Fibroblast of gingiva (primary cell): ENCODE results near the gene NLRP10.
"Not testable (repeated sequence)": the region's sequence is repeated elsewhere in the genome, so short reads cannot be mapped to it uniquely, and the experiment has no call there.

Experiments used
- DNase-seq: peaks from one replicate; pipeline ENCODE4 v3.0.0-alpha.2; 2011; ENCODE audit warnings: low read depth

Gene NLRP10, protein sequence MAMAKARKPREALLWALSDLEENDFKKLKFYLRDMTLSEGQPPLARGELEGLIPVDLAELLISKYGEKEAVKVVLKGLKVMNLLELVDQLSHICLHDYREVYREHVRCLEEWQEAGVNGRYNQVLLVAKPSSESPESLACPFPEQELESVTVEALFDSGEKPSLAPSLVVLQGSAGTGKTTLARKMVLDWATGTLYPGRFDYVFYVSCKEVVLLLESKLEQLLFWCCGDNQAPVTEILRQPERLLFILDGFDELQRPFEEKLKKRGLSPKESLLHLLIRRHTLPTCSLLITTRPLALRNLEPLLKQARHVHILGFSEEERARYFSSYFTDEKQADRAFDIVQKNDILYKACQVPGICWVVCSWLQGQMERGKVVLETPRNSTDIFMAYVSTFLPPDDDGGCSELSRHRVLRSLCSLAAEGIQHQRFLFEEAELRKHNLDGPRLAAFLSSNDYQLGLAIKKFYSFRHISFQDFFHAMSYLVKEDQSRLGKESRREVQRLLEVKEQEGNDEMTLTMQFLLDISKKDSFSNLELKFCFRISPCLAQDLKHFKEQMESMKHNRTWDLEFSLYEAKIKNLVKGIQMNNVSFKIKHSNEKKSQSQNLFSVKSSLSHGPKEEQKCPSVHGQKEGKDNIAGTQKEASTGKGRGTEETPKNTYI

DNA sequence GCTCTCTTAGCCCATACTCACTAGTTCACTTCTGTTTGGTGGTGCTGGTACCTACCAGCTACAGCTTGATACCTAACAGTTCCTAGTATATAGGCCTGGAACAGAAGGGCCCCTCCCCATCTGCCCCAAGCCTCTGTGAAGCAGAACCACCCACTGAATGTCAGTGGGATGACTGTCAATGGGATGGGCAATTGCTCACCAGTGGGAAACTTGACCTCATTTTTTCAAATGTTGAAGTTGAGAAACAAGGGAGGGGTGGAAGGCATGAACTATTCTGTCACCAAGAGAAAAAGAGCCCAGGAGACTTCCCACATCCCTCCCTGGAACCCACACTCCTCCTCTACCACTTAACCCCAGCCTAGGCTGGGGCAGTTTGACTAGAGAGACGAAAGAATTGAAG is at the start of gene NLRP10:
NLRP10 (minus strand) TSS at position 62 of the 400 bp plus-strand sequence. CDS start 1,952 bp downstream, outside the sequence.
- DNase-seq, result peak; percentile 76

DNA sequence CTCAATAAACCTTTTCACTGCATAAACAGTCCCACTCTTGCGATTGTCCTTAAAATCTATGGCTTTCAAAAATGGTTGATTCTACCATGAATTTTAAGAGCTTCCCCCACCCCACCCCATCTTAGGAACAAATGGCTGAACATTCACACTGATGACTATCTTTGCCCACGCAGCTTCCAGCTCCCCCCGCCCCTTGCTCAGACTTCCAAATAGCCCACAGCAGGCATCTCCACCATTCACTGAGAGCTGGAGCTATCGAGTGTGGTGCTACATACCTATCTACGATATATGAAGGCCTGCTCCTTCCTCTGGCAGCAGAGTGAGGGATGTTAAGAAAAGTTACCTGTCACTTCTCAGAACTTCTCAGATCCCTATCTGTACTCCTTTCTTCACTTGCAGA is 48.6 kb upstream of the NLRP10 start:
- DNase-seq, result no peak

DNA sequence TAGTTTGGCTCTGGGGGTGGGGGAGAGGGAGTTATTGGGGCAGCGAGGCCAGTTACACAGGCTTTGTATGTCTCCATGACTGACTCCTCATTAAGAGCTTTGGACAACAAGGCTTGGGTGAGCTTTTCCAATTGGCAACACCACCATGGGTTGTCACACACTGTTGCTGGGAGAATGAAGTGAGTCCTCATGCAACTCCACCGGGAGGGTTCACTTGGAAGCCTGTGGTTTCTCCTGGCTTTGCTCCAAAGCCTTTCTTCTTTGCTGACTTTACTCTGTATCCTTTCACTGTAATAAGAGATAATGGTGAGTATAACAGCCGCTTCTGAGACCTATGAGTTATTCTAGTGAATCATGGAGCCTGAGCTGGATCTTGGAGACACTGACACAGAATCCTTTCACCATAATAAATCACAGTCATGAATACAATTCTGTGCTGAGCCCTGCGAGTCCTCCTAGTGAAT is 46.8 kb upstream of the NLRP10 start:
- peak; percentile 35 for DNase-seq

DNA sequence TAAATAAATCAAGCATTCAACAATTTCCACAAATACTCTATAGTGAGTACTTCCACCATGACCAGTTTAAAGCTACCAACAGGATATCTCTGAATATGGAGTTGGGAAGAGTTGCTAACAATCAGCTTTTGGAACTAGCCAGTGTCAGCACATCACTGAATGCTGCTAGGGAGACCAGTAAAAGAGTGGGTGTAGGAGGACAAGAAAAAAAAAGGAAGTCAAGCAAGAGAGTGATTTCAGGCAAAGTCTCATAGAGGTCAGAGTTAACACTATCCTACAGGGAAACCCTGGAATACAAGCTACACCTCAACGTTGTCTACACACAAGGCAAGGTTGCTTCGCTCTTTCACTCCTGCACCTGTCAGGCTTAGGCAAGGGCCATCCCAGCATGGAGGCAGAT is 46.1 kb upstream of the NLRP10 start:
- DNase-seq, result no peak

DNA sequence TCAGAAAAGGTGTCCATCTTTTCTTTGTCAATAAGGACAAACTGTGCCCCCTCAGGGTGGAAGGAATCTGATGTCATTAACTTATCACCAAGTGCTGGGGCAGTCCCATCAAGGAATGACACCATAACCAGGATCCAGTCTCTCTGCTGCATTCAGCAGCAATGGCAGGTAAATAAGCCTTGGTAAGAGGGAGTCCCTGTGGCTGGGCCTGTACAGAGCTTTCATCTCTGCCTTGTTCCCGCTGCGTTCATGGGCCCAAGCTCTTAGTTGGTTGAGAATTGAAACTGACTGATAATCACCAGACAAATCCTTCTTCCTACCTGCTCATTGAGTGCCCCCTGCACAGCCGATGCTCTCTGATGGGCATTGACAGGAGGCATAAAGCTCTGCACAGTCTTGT is 44.6 kb upstream of the NLRP10 start:
- DNase-seq, result no peak

DNA sequence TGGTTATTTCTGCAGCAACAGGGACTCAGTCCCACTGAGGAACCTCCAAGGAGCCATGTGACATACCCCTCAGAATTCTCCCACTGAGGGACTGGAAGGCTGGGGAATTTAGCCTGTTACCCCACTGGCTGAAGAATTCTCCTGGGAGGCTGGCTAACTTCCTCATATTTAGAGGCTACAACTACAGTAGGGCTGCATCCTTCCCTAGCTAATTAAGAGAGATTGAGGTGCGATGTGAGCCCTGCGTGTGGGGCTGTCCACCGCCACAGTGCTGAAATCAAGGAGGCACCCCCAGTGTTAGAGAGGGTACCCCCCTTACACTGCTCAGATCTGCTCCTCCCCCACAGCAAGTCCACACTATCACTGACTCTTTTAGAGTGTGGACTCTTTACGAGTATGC is 43.0 kb upstream of the NLRP10 start:
- DNase-seq, result no peak

DNA sequence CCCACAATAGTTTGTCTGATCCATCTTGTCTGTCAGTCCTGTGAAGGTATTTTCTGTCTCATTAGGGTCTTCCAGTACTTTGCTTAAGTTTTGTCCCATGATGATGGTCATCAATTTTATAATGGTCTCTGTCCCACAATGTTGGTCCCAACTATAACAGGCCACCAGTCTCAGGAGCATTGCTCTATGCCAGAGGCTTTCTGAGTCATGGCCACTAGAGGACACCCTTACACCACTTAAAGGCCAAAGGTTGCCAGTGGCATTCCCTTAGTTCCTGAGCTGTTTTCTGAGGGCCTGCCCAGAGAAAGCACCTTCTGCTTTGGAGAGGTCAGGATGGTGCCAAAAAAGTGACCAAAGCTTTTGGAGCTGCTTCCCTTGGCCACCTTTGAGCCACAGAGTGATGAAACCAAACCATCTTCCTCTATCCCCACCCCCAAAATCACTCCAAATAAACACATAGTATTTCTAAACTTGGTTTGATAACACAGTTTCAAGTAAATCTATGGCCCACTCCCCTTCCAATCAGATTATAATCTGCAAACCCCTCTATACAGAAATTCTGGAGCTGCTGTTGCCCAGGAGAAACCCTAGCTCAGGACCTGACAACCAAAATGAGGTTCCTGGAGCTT is 41.2 kb upstream of the NLRP10 start:
- peak; percentile 50 for DNase-seq

DNA sequence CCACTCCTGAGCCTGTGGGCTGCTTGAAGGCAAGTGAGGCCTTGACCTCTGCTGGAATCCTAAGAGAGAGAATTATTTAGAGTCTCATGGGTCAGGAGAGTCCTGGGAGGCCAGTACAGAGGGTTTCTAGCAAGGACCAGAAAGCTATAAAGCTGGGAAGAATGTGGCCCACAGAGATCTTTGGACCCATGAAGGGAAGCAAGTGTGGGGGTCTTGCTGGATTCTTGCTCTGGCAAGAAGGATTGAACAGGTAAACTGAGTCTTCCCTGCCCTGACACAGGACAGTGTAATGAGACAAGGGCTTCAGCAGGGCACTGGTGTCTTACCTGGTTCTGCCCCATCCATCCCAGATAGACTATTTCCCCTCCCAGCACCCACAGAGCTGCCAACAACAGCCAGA is 40.3 kb upstream of the NLRP10 start:
- no peak for DNase-seq

DNA sequence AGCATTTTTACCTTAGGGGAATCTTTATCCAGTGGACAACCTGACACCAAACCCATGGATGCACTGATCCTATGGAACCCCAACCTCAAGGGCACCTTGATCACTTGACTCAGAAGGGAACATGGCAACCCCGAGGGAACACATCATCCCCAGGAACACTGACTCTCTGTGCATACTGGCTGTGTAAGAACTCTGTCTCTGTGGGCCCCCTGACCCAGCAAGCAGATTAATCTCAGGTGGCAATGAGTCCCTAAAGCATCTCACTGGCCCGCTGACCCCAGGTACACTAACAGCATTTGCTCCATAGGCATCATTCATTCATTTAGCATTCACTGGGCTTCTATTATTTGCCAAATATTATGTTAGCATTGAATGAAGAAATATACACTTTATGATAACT is 38.8 kb upstream of the NLRP10 start:
- no peak for DNase-seq

DNA sequence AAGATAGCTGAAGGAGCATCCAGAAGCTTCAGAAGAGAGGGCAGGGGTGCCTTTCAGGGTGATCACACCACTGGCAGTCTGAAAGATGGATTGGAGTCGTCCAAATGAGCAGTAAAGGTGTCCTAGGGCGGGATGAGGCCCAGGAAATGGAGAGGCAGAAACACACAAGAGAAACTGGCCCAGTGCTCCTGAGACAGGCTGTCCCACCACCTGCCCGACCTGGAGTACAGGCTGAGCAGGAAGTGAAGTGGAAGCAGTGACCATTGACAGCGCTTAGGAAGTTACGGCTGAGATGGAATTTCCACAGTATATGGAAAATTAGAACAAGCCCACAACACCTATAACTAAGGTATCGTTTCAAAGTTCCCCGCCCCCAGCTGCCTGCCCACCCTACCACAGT is 37.9 kb upstream of the NLRP10 start:
- DNase-seq, result no peak

DNA sequence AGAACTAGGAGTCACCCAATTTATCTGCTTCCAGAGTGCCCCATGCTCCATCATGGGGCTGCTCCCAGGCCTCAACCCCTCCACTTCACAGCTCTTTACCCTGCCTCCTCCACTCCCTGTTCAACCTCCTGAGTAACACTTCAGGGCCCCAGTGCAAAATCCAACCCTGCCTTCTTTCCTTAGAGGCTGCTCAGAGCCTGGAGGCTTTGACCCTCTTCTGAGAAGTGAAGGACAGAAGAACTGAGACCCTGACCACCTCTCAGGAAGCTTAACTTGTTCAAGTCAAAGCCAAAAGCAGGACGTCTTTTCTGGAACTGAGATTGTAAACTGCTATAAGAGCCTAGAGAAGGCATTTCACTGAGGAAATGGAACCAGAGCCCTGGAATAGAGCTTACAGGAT is 37.4 kb upstream of the NLRP10 start:
- DNase-seq, result no peak

DNA sequence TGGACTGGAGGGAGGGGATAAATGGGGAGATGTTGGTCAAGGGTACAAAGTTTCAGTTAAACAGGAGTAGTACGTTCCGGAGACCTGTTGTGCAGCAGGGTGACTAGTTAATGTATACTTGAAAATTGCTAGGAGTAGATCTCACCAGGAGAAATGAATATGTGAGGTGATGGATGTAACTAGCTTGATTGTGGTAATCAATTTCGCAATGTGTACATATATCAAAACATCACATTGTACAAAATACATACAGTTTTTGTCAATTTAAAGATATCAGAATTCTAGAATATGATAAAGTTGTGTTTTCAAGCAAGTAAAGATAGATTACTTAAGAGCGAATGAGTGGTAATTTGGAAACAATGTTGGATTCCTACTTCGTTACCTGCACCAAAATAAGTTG is 35.1 kb upstream of the NLRP10 start:
- DNase-seq, result no peak

DNA sequence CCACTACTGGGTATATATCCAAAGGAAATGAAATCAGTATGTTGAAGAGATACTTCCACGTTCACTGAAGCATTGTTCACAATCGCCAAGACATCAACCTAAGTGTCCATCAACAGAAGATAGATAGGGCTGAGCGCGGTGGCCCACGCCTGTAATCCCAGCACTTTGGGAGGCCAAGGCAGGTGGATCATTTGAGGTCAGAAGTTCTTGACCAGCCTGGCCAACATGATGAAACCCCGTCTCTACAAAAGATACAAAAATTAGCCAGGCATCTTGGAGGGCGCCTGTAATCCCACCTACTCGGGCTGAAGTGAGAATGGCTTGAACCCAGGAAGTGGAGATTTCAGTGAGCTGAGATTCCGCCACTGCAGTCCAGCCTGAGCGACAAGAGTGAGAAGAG is 34.5 kb upstream of the NLRP10 start:
- DNase-seq, result no peak

DNA sequence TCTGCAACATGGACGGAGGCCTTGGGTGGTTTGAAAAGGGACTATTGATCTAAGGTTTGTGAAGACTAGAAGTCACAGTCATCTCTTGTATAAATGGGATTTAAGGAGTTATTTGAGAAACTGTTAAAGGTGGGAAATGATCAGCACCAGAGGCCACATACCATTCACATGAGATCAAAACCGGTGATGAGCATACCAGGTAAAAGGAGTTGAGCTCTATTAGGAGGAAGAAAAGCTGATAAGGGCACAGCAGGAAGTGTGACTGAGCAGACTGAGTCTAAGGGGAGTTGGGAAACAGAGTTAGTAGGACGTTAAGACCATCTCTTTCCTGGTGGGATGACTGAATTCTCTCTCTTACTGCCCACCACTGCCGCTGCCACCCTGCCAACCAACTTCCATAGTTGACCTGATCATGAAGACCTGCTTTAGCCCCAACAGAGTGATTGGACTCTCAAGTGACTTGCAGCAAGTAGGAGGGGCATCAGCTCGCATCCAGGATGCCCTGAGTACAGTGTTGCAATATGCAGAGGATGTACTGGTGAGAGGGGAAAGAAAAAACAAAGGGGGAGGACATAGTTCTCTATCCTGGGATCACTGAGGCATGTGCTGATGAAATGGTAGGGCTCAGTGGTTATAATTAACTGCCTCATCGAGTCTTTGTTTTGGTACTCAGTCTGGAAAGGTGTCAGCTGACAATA is 29.5 kb upstream of the NLRP10 start:
- DNase-seq, result no peak

DNA sequence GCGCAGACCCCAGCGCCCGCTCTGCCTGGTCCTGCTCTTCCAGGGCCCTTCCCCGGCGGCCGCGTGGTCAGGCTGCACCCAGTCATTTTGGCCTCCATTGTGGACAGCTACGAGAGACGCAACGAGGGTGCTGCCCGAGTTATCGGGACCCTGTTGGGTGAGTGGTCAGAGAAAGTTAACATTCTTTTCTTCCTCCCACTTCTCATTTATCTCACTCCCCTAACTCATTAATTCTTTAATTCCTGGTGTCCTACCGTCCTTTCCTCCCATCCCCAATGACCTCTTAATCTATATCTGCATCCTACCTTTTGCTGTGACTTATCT is 22.3 kb upstream of the NLRP10 start:
- DNase-seq, result not testable (repeated sequence)

DNA sequence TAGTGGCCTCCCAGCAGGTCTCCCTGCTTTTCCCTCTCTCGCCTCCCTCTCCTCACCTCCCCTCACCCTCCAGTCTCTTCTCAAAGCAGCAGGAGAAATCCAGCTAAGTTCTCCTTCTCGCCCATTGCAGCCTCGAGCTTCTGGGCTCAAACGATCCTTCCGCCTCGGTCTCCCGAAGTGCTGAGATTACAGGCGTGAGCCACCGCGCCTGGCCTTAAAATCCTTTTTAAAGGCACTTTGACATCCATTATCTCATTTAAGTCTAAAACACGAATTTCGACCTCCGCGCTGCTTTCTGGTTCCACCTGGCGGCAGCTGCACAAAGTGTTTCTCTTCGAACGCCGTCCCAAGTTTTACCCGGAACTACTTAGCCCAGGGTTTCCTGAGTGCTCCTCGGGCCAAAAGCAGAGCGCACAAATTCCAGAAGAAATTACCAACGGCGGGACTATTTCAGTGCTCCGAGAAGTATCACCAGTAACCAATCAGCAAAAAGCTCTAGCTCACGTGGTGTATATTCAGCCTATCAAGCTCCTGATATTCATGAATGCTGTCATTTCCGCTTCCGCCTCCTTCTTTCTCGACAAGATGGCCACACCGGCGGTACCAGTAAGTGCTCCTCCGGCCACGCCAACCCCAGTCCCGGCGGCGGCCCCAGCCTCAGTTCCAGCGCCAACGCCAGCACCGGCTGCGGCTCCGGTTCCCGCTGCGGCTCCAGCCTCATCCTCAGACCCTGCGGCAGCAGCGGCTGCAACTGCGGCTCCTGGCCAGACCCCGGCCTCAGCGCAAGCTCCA is 21.7 kb upstream of the NLRP10 start, which contains the start of gene EIF3F:
EIF3F (plus strand) TSS at position 570 of the 792 bp plus-strand sequence; CDS start at position 586, 16 bp downstream.
- DNase-seq, result peak; percentile 99

DNA sequence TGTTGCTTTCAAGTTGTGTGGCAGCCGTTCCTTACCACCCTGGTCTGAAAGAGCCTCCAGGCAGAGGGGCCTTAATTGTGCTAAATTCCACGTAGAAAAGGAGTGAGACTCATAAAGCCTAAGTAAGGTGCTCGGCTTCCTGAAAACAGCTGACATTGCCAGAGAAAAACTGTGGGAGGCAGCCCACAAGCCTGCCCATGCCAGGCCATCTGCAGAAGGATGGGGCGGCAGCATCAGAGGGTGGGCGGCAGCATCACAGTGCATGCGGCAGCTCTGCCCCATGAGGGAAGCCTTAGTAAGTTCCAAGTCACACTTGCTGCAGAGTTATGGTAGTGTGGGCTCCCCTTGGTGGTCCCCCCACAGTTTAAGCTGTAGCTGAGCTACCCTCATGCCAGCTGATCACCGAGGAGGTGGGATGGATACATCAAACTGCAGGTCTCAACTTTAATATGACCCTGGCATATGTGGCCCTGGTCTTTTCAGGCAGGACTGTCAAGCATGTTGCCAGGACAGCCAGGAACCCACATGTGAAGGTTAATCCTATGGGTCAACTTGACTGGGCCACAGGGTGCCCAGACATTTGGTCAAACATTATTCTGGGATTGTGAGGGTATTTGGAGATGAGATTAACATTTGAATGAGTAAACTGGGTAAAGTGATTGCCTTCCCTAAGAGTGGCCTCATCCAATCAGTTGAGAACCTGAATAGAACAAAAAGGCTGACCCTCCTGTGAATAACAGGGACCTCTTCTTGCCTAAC is 18.8 kb upstream of the NLRP10 start:
- DNase-seq, result no peak

DNA sequence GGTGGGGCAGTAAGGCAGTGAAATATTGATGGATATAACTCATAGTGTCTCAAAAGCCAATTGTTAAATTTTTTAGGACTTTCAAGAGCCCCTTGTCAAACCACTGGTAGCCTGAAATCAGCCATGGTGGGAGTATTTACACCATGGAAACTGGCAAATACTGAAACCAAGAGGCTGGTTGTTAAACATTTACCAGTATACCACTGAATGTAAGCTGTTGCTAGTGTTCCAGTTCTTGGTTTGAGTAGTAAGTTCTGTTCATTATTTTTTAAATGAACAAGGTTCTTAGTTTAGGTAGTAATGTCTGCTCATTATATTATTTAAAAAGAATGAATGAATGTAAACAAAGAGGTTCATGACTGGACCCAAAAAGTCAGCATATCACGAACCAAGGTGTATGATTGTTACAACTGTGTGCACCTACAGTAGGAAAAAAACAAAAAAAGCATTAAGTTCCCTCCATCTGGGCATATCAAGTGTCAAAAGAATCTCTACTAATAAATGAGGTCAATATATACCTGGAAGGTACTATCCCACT is 17.4 kb upstream of the NLRP10 start:
- no peak for DNase-seq

DNA sequence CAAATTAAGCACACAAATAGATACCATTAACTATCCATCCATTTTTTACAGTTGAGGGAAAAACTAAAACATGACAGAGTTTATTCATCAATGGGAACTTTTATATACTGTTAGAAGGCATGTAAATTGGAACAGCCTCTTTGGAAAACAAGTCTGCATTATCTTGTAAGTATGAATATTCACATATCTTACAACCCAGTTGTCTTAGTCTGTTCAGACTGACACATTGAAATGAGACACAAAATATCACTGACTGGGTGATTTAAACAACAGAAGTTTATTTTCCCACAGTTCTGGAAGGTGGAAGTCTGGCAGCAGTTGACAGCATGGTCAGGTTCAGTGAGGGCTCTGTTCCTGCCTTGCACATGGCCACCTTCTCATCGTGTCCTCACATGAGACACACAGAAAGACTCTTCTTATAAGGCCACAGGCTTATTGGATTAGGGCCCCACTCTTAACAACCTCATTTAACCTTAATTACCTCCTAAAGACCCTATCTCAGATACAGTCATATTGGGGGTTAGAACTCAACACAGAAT is 16.4 kb upstream of the NLRP10 start:
- DNase-seq, result no peak

DNA sequence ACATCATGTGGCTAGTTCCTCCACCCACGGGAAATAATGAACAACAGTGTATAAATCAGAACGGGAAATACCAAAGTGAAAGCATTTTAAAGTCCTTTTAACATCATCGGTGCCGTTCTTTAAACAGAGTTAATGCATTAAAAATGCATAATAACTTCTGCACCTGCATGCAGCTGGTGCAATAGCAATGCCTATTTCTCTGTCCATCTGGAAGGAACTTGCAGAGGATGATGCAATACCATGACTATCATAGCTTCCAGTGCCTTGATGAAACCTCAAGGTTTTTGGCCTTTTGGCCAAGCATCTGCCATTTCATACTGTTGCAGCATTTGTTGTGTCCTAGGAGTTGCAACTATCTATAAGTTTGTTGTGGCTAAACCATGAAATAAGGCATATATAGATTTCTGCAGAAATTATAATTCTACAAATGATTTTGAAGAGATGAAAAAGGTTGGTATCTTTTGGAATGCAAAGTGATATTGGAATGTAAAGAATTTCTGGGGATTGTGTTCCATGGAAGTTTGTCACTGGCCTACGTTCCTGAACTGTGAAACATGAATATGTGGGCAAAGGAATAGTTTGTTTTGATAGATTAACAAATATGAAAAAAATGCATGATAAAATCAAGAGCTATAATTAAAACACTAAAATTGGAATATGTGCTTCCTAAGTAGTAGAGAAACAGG is 12.1 kb upstream of the NLRP10 start:
- DNase-seq, result peak; percentile 90
